Left ventricle myocardium inferior (tissue), 1 donor: ENCODE data around the gene ZNF280B. TPM values are rescaled to one million over a fixed set of nuclear protein-coding genes. Genes with fewer than 3 reads are reported as not detected.

ENCODE experiments used
- DNase-seq: peaks from one replicate; pipeline ENCODE4 v3.0.0-alpha.2; 2020
- H3K27ac ChIP-seq: fragments of 200-600 bp; replicated peaks from 2 replicates; pipeline ENCODE4 v1.8.0; 2021
- H3K27me3 ChIP-seq: fragments of 200-600 bp; 2 replicates; pipeline ENCODE4 v1.8.0; 2021; ENCODE audit warnings: low read depth
- H3K36me3 ChIP-seq: fragments of 200-600 bp; 2 replicates; pipeline ENCODE4 v1.8.0; 2021
- H3K4me1 ChIP-seq: fragments of 200-600 bp; 2 replicates; pipeline ENCODE4 v1.8.0; 2021
- H3K4me3 ChIP-seq: fragments of 200-600 bp; 2 replicates; pipeline ENCODE4 v1.8.0; 2021; ENCODE audit warnings: mild to moderate bottlenecking, moderate library complexity
- H3K9me3 ChIP-seq: fragments of 200-600 bp; replicated peaks from 2 replicates; pipeline ENCODE4 v1.8.0; 2021
- intact Hi-C: fragments of 100-400 bp; cut with micrococcal nuclease; formaldehyde crosslinking; loops from one replicate; pipeline ENCODE4 v1.11.0; 2022
- total RNA-seq: library from RNA; stranded (reverse); fragmentation: NEBNext Ultra II Directional; extraction: Animal tissue kit (Norgen Biotek cat#: 25700); gene quantifications from one replicate; pipeline ENCODE4 v1.2.1, GENCODE V29; 2021
- TF ChIP-seq, protein P1 (sequence below): fragments of 200-600 bp; IDR thresholded peaks from 2 replicates; pipeline ENCODE4 v1.8.0; 2021; ENCODE audit warnings: antibody characterized with exemption, mild to moderate bottlenecking, borderline replicate concordance
- donor health status: DM: no; HTN: yes; CAD: no; lungs with severe emphysema.

The ZNF280B gene
- total RNA-seq, 1 donor from 2014 or later: 0.96 TPM

DNA sequence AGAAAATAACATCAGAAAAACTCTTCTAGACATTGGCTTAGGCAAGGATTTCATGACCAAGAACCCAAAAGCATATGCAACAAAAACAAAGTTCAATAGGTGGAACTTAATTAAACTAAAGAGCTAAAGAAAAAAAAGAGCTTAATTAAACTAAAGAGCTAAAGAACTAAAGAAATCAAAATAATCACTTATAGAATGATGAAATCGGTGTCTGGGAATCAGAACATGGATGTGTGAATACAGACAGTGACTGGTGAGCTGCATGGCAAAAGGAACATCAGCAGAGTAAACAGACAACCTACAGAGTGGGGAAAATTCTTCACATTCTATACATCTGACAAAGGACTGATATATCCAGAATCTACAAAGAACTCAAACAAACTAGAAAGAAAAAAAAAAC, 41.4 kb downstream of the ZNF280B start:
- intact Hi-C loops: no loop called here
- no peaks in the 10 kb centered on the region for H3K36me3 ChIP-seq
- H3K4me3 ChIP-seq: no peak overlapping the region
- H3K27ac ChIP-seq: no peak overlapping the region
- DNase-seq: no peak
- TF ChIP-seq, protein P1, sequence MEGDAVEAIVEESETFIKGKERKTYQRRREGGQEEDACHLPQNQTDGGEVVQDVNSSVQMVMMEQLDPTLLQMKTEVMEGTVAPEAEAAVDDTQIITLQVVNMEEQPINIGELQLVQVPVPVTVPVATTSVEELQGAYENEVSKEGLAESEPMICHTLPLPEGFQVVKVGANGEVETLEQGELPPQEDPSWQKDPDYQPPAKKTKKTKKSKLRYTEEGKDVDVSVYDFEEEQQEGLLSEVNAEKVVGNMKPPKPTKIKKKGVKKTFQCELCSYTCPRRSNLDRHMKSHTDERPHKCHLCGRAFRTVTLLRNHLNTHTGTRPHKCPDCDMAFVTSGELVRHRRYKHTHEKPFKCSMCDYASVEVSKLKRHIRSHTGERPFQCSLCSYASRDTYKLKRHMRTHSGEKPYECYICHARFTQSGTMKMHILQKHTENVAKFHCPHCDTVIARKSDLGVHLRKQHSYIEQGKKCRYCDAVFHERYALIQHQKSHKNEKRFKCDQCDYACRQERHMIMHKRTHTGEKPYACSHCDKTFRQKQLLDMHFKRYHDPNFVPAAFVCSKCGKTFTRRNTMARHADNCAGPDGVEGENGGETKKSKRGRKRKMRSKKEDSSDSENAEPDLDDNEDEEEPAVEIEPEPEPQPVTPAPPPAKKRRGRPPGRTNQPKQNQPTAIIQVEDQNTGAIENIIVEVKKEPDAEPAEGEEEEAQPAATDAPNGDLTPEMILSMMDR: no peak
- no peaks in the 10 kb centered on the region for H3K4me1 ChIP-seq
- H3K27me3 ChIP-seq: peaks cover 71% of the 10 kb centered on the region
- peaks cover 29% of the 10 kb centered on the region for H3K9me3 ChIP-seq

- no peak overlapping the region for H3K27ac ChIP-seq
- peaks cover 29% of the 10 kb centered on the region for H3K9me3 ChIP-seq
- H3K4me3 ChIP-seq: no peak overlapping the region
- no peak for DNase-seq
- TF ChIP-seq, protein P1: no peak
- H3K4me1 ChIP-seq: no peaks in the 10 kb centered on the region
- no peaks in the 10 kb centered on the region for H3K36me3 ChIP-seq
- intact Hi-C loops: no loop called here
- H3K27me3 ChIP-seq: peaks cover 74% of the 10 kb centered on the region
Observed at GRCh38 chr22:22465782-22466181, 42.8 kb downstream of the ZNF280B start.

GRCh38 chr22:22465094-22465602, 43.4 kb downstream of the ZNF280B start:
- intact Hi-C loops: no loop called here
- TF ChIP-seq, protein P1: no peak
- Histone ChIP-seq H3K27me3 (peaks cover 75% of the 10 kb centered on the region), H3K27ac (no peak overlapping the region), H3K9me3 (peaks cover 32% of the 10 kb centered on the region), H3K4me3 (no peak overlapping the region), H3K36me3 (no peaks in the 10 kb centered on the region), H3K4me1 (no peaks in the 10 kb centered on the region)
- no peak for DNase-seq

- TF ChIP-seq, protein P1: no peak
- peaks cover 32% of the 10 kb centered on the region for H3K9me3 ChIP-seq
- no peaks in the 10 kb centered on the region for H3K4me1 ChIP-seq
- no peak overlapping the region for H3K27ac ChIP-seq
- H3K36me3 ChIP-seq: no peaks in the 10 kb centered on the region
- intact Hi-C loops: no loop called here
- H3K4me3 ChIP-seq: no peak overlapping the region
- peaks cover 79% of the 10 kb centered on the region for H3K27me3 ChIP-seq
- no peak for DNase-seq
Observed at GRCh38 chr22:22464541-22465054, 43.9 kb downstream of the ZNF280B start.

- H3K9me3 ChIP-seq: peaks cover 32% of the 10 kb centered on the region
- TF ChIP-seq, protein P1: peak; percentile 75
- intact Hi-C loops: no loop called here
- no peaks in the 10 kb centered on the region for H3K4me1 ChIP-seq
- H3K4me3 ChIP-seq: no peak overlapping the region
- no peaks in the 10 kb centered on the region for H3K36me3 ChIP-seq
- H3K27ac ChIP-seq: no peak overlapping the region
- no peak for DNase-seq
- H3K27me3 ChIP-seq: peaks cover 79% of the 10 kb centered on the region
Observed at GRCh38 chr22:22463855-22464540, 44.5 kb downstream of the ZNF280B start.
